Measurements from ENCODE around the gene NUMA1.
A peak's percentile ranks its signal among the peaks of the same experiment; 100 is the strongest.

NUMA1 gene, protein sequence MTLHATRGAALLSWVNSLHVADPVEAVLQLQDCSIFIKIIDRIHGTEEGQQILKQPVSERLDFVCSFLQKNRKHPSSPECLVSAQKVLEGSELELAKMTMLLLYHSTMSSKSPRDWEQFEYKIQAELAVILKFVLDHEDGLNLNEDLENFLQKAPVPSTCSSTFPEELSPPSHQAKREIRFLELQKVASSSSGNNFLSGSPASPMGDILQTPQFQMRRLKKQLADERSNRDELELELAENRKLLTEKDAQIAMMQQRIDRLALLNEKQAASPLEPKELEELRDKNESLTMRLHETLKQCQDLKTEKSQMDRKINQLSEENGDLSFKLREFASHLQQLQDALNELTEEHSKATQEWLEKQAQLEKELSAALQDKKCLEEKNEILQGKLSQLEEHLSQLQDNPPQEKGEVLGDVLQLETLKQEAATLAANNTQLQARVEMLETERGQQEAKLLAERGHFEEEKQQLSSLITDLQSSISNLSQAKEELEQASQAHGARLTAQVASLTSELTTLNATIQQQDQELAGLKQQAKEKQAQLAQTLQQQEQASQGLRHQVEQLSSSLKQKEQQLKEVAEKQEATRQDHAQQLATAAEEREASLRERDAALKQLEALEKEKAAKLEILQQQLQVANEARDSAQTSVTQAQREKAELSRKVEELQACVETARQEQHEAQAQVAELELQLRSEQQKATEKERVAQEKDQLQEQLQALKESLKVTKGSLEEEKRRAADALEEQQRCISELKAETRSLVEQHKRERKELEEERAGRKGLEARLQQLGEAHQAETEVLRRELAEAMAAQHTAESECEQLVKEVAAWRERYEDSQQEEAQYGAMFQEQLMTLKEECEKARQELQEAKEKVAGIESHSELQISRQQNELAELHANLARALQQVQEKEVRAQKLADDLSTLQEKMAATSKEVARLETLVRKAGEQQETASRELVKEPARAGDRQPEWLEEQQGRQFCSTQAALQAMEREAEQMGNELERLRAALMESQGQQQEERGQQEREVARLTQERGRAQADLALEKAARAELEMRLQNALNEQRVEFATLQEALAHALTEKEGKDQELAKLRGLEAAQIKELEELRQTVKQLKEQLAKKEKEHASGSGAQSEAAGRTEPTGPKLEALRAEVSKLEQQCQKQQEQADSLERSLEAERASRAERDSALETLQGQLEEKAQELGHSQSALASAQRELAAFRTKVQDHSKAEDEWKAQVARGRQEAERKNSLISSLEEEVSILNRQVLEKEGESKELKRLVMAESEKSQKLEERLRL (N-terminal part only)

GRCh38 chr11:72080326-72081183, at the start of gene NUMA1, which contains the start of gene LRRC51:
Gene NUMA1 (minus strand): TSS chr11:72080542. CDS start chr11:72035943, 44,599 bp downstream.
Gene LRRC51 (plus strand): TSS chr11:72080850. CDS start chr11:72089084, 8,234 bp downstream.
- Mint-ChIP-seq H3K27ac (peak within 1 kb of the TSS; percentile 99), H3K4me3 (peak within 1 kb of the TSS; percentile 96), H3K9me3 (no peaks in the 10 kb centered on the region), H3K4me1 (ENCODE audit: low read depth) (peaks cover 44% of the 10 kb centered on the region), H3K36me3 (ENCODE audit: low read depth) (peaks cover 26% of the 10 kb centered on the region), H3K27me3 (no peaks in the 10 kb centered on the region)
- peak; percentile 98 for DNase-seq

GRCh38 chr11:72129381-72129780, 49.0 kb upstream of the NUMA1 start:
- H3K9me3 Mint-ChIP-seq = peaks cover 21% of the 10 kb centered on the region
- no peaks in the 10 kb centered on the region for H3K4me1 Mint-ChIP-seq (ENCODE audit: low read depth)
- no peak overlapping the region for H3K4me3 Mint-ChIP-seq
- H3K27ac Mint-ChIP-seq = no peak overlapping the region
- no peak for DNase-seq
- H3K27me3 Mint-ChIP-seq = peaks cover 16% of the 10 kb centered on the region
- peaks cover 6% of the 10 kb centered on the region for H3K36me3 Mint-ChIP-seq (ENCODE audit: low read depth)

DNA sequence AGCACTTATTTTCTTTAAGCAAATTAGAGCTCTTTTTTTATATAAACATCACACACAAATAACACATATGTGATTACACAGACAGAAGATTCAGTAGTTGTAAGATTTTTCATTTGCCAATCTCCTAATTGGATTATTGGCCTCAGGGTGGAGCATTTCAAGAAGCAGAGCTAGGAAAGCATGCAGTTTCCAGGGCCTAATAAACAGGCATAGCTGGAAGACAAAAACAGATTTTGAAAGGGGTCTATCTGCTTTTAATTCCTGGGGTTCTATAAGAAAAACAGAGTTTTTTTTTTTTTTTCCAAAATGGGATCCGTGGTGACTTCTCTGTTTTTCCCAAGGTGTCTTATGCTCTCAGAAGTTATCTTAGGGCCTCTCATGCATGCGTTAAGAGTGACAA, 47.6 kb upstream of the NUMA1 start:
- Mint-ChIP-seq H3K27me3 (peaks cover 11% of the 10 kb centered on the region), H3K4me1 (ENCODE audit: low read depth) (no peaks in the 10 kb centered on the region), H3K9me3 (peaks cover 21% of the 10 kb centered on the region), H3K36me3 (ENCODE audit: low read depth) (peaks cover 6% of the 10 kb centered on the region), H3K27ac (no peak overlapping the region), H3K4me3 (no peak overlapping the region)
- DNase-seq = no peak

GRCh38 chr11:72125956-72126355, 45.6 kb upstream of the NUMA1 start:
- Mint-ChIP-seq H3K4me1 (ENCODE audit: low read depth) (no peaks in the 10 kb centered on the region), H3K9me3 (peaks cover 21% of the 10 kb centered on the region), H3K27me3 (peaks cover 6% of the 10 kb centered on the region), H3K27ac (no peak overlapping the region), H3K4me3 (no peak overlapping the region), H3K36me3 (ENCODE audit: low read depth) (peaks cover 6% of the 10 kb centered on the region)
- no peak for DNase-seq

DNA sequence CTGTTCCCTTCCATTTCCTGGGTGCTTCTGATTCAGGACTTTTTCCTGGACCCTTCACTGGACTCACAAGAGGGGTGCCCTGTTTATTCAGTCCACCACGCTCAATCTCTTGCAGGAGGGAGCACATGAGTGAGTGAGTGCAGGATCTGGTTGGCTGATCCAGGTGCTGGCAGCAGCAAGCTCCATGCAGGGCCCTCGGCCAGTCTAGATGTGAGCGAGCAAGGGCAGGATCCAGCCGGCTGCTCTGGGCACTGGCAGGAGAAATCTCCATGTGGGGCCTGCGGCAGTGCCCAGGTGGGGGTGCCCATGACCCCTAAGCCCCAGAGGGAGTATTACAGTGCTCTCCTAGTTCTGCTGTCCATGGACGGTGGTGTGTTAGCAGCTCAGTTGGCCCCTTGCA, 43.7 kb upstream of the NUMA1 start:
- Mint-ChIP-seq H3K9me3 (peaks cover 16% of the 10 kb centered on the region), H3K4me3 (no peak overlapping the region), H3K27ac (no peak overlapping the region), H3K4me1 (ENCODE audit: low read depth) (no peaks in the 10 kb centered on the region), H3K36me3 (ENCODE audit: low read depth) (peaks cover 5% of the 10 kb centered on the region), H3K27me3 (peaks cover 2% of the 10 kb centered on the region)
- DNase-seq = no peak

- Mint-ChIP-seq H3K4me3 (no peak overlapping the region), H3K27ac (no peak overlapping the region), H3K36me3 (ENCODE audit: low read depth) (no peaks in the 10 kb centered on the region), H3K4me1 (ENCODE audit: low read depth) (no peaks in the 10 kb centered on the region), H3K27me3 (peaks cover 5% of the 10 kb centered on the region), H3K9me3 (peaks cover 7% of the 10 kb centered on the region)
- no peak for DNase-seq
Observed at GRCh38 chr11:72123117-72123653, 42.8 kb upstream of the NUMA1 start.

DNA sequence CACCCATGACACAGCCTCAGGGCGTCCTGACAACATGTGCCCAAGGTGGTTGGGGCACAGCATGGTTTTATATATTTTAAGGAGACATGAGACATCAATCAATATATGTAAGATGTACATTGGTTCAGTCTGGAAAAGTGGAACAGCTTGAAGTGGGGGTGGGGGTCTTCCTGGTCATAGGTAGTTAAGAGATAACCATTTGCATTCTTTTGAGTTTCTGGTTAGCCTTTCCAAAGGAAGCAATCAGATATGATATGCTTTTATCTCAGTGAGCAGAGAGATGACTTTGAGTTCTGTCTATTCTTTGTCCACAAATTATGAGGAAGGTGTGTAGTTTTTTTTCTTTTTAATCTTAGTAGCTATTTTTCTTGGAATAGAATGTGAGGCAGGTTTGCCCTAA, 42.3 kb upstream of the NUMA1 start:
- no peaks in the 10 kb centered on the region for H3K4me1 Mint-ChIP-seq (ENCODE audit: low read depth)
- peaks cover 5% of the 10 kb centered on the region for H3K27me3 Mint-ChIP-seq
- DNase-seq = no peak
- no peak overlapping the region for H3K27ac Mint-ChIP-seq
- no peaks in the 10 kb centered on the region for H3K36me3 Mint-ChIP-seq (ENCODE audit: low read depth)
- H3K9me3 Mint-ChIP-seq = peaks cover 3% of the 10 kb centered on the region
- H3K4me3 Mint-ChIP-seq = no peak overlapping the region

GRCh38 chr11:72120930-72121329, 40.6 kb upstream of the NUMA1 start:
- H3K27ac Mint-ChIP-seq = no peak overlapping the region
- DNase-seq = no peak
- H3K9me3 Mint-ChIP-seq = no peaks in the 10 kb centered on the region
- peaks cover 5% of the 10 kb centered on the region for H3K27me3 Mint-ChIP-seq
- no peaks in the 10 kb centered on the region for H3K36me3 Mint-ChIP-seq (ENCODE audit: low read depth)
- no peaks in the 10 kb centered on the region for H3K4me1 Mint-ChIP-seq (ENCODE audit: low read depth)
- no peak overlapping the region for H3K4me3 Mint-ChIP-seq

- Mint-ChIP-seq H3K9me3 (no peaks in the 10 kb centered on the region), H3K27me3 (peaks cover 5% of the 10 kb centered on the region), H3K27ac (no peak overlapping the region), H3K4me1 (ENCODE audit: low read depth) (no peaks in the 10 kb centered on the region), H3K4me3 (no peak overlapping the region), H3K36me3 (ENCODE audit: low read depth) (no peaks in the 10 kb centered on the region)
- no peak for DNase-seq
Observed at GRCh38 chr11:72119198-72119597, 38.9 kb upstream of the NUMA1 start.

- peaks cover 5% of the 10 kb centered on the region for H3K27me3 Mint-ChIP-seq
- H3K4me3 Mint-ChIP-seq = no peak overlapping the region
- no peaks in the 10 kb centered on the region for H3K9me3 Mint-ChIP-seq
- no peak overlapping the region for H3K27ac Mint-ChIP-seq
- DNase-seq = no peak
- H3K4me1 Mint-ChIP-seq (ENCODE audit: low read depth) = peaks cover 18% of the 10 kb centered on the region
- H3K36me3 Mint-ChIP-seq (ENCODE audit: low read depth) = peaks cover 8% of the 10 kb centered on the region
Observed at GRCh38 chr11:72116019-72116755, 35.8 kb upstream of the NUMA1 start.

GRCh38 chr11:72114570-72114969, 34.2 kb upstream of the NUMA1 start:
- no peak overlapping the region for H3K27ac Mint-ChIP-seq
- H3K4me3 Mint-ChIP-seq = no peak overlapping the region
- no peak for DNase-seq
- H3K36me3 Mint-ChIP-seq (ENCODE audit: low read depth) = peaks cover 22% of the 10 kb centered on the region
- peaks cover 5% of the 10 kb centered on the region for H3K27me3 Mint-ChIP-seq
- no peaks in the 10 kb centered on the region for H3K9me3 Mint-ChIP-seq
- H3K4me1 Mint-ChIP-seq (ENCODE audit: low read depth) = peaks cover 21% of the 10 kb centered on the region

DNA sequence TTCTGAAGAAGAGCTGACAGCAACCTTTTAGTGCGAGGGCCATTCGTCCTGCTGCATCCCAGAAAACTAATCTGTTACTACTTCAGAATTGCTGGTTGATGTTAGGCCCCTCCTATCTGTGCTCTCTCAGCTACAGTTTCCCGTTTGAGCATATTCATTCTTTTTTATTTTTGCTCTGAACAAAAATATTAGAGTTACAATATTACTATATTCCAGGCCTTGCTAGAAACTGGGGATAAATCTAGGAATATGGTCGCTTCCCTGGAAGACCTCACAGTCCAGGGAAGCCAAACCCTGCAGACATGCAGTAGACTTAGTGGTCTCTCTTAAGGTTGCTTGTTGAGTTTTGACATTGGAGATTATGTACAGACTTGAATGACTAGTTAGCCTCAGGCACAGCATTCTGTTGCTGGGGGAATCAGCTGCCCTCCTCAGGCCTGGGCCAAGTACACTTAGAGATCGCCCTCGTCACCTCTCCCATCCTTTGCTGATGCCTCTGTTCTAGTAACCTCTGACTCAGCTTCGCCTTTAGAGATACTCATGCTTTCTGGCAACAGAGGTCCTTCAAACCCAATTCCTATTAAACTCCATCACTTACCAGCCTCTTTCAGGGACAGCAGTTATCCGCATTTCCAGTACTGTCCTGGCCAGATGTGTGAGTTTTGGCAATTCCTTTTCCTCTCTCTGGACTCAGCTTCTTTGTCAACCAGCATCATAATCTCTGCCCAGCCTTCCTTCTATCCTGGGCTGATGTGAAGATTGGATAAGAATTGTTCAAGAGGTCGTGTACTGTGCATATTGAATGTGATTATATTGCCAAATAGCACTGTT, 32.9 kb upstream of the NUMA1 start:
- H3K27ac Mint-ChIP-seq = peak overlapping the region; percentile 100

More for the DNA sequence above, 32.9 kb upstream of the NUMA1 start:
- no peaks in the 10 kb centered on the region for H3K27me3 Mint-ChIP-seq
- peak overlapping the region; percentile 98 for H3K4me3 Mint-ChIP-seq
- DNase-seq = no peak
- H3K4me1 Mint-ChIP-seq (ENCODE audit: low read depth) = peaks cover 21% of the 10 kb centered on the region
- H3K36me3 Mint-ChIP-seq (ENCODE audit: low read depth) = peaks cover 34% of the 10 kb centered on the region
- H3K9me3 Mint-ChIP-seq = no peaks in the 10 kb centered on the region

Data from activated T-cell treated with anti-CD3 and anti-CD28 coated beads, Interleukin-2, amount 50 U/mL, for 24 hours (primary cell).